Renal cortex interstitium (tissue), 11 donors: ENCODE measurements around the gene TNRC6B. TPM values are rescaled to one million over a fixed set of nuclear protein-coding genes. Genes with fewer than 3 reads are reported as not detected.
"Not testable (repeated sequence)": the region's sequence is repeated elsewhere in the genome, so short reads cannot be mapped to it uniquely, and the experiment has no call there.

Source experiments
- DNase-seq, 11 donors: peaks; one replicate each; pipeline ENCODE4 v3.0.0-alpha.2; 2013; ENCODE audit warnings: low read depth in 9 of 11, low spot score in 4 of 11; ENCODE audit errors: extremely low read depth in 1 of 11
- polyA plus RNA-seq, 3 donors: library from polyadenylated mRNA; unstranded; fragments of 120-200 nt; gene quantifications; one replicate each; pipeline ENCODE4 v1.2.1, GENCODE V29; 2013; ENCODE audit not compliant: insufficient read length in 3 of 3

TNRC6B gene
- polyA plus RNA-seq, 3 donors, result 12.2 to 15.7 (median 13.9) TPM

DNA sequence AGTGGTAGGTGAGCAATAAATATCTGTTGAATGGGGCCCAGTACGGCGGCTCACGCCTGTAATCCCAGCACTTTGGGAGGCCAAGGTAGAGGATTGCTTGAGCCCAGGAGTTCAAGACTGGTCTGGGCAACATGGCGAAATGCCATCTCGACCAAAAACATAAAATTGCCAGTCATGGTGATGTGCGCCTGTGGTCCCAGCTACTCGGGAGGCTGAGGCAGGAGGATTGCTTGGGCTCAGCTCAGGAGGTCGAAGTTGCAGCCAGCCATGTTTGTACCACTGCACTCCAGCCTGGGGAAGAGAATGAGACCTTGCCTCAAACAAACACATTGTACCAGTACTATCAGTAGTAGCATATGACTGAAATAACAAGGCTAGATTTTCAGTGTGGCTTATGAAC is 196.8 kb downstream of the TNRC6B start:
- DNase-seq, result no peak

DNA sequence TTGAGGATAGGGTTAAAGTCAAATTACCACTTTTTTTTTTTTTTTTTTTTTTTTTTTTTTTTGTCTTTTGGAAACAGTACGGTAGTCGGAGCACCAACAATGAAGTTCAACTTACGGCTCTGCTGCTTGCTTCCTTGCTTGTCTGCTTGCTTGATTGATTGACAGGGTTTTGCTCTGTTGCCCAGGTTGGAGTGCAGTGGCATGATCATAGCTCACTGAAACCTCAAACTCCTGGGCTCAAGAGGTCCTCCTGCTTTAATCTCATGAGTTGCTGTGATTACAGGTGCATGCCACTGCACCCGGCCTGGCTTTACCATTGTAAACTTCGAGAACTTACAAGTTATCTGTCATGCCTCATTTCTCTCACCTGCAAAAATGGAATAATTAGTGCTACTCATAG is 198.4 kb downstream of the TNRC6B start:
- no peak for DNase-seq

DNA sequence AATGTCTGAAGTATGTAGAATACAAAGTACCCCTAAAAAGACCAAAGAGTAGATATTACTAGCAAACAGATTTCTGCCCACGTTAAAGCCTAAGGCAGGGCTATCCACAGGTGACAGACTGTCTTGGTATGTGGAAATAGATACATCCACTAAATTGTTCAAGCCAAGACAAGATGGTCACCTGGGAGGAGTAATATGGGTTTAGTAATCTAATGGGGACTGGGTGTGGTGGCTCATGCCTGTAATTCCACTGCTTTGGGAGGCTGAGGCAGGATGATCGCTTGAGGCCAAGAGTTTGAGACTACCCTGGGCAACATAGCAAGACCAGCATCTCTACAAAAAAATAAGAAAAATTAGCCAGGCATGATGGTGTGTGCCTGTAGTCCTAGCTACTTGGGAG is 200.2 kb downstream of the TNRC6B start:
- no peak for DNase-seq

DNA sequence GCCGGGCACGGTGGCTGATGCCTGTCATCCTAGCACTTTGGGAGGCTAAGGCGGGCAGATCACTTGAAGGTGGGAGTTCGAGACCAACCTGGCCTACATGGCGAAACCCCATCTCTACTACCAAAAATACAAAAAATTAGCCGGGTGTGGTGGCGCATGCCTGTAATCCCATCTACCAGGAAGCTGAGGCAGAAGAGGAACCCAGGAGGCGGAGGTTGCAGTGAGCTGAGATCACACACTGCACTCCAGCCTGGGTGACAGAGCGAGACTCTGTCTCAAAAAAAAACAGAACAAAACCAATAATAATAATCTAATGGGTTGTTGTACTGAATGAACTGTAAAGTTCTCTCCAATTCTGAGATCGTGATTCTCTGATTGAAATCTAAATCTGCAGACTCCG is 200.7 kb downstream of the TNRC6B start:
- not testable (repeated sequence) for DNase-seq

DNA sequence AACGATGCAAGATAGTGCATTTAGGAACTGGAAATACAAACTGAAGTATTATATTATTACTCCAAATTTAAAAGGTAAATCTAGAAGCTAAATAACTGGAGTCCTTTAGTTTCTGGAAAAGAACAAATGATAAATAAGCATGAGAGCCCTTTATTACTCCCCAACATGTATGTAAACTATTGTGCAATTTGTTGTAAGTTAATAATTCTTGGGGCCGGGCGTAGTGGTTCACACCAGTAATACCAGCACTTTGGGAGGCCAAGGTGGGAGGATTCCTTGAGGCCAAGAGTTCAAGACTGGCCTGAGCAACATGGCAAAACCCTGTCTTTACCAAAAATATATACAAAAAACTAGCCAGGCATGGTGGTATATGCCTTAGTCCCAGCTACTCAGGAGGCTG is 203.7 kb downstream of the TNRC6B start:
- DNase-seq, result no peak

DNA sequence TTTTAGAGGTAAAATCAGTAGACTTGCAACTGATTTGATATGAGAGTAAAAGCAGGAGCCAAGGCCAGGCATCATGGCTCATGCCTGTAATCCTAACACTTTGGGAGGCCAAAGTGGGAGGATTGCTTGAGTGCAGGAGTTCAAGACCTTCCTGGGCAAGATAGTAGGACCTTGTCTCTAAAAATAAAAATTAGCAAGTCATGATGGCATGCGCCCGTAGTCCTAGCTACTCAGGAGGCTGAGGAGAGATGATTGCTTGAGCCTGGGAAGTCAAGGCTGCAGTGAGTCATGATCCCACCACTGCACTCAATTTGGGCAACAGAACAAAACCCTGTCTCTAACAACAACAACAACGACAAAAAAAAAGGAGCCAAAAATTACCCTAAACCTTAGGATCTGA is 206.2 kb downstream of the TNRC6B start:
- no peak for DNase-seq

DNA sequence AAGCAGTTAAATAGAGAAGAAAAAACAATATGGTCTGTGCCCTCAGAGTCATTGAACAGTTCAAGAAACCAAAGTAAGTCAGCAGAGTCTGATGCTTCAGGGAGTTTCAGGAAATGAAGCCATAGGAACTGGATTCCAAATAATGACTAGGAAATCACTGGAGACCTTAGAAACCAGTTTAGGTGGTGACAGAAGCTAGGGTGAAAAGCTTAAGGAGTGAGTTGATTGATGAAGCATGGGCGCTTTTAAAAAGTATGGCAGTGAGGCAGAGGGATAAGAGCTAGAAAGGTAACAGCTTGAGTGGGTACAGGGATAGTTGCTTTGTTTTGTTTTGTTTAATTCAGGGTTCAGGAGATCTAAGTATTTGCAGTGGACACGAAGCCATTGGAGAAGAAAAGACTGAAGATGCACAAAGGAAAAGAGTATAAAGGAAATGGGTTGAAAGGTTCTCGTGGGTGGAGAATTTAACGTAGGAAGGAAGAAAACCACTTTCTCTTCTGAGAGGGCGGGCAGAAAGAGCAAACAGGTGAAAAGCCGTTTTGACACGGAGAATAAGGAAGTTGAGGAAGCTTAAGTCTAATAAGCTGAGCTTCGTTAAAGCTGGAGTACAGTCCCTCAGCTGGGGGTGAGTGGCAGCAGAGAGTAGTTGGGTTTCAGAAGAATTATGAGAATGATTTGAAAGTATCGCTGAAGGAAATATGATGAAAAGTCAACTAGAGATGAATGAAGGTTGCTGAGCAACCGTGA is 207.5 kb downstream of the TNRC6B start:
- no peak for DNase-seq

Other genes starting within 250 kb of the TNRC6B start
- gene TMA7B, start 217.5 kb upstream of the TNRC6B start, polyA plus RNA-seq, result under 1 TPM; 0.14 to 0.20 (median 0.15) TPM
- gene FAM83F, start 183.0 kb upstream of the TNRC6B start, polyA plus RNA-seq, result 1 to 10 TPM; 1.4 to 2.7 (median 2.4) TPM
- gene ADSL, start 168.6 kb downstream of the TNRC6B start, polyA plus RNA-seq, result 100 to 1,000 TPM; 104 to 111 (median 104) TPM
- gene SGSM3, start 192.7 kb downstream of the TNRC6B start, polyA plus RNA-seq, result 10 to 100 TPM; 54.0 to 88.8 (median 79.1) TPM